ENCODE measurements around the gene ALDOB. TPM values are rescaled to one million over a fixed set of nuclear protein-coding genes. Genes with fewer than 3 reads are reported as not detected.
A peak's percentile ranks its signal among the peaks of the same experiment; 100 is the strongest.
"Not testable (repeated sequence)": the region's sequence is repeated elsewhere in the genome, so short reads cannot be mapped to it uniquely, and the experiment has no call there.

The ALDOB gene
- total RNA-seq, 4 donors from 2014 or later, result 0.95 TPM; not detected in 3

- Histone ChIP-seq H3K36me3 (no peaks in the 10 kb centered on the region), H3K4me3 (no peak overlapping the region), H3K27ac (no peak overlapping the region), H3K9me3 (peaks cover 0 to 4% of the 10 kb centered on the region in 2 donors), H3K27me3 (no peaks in the 10 kb centered on the region), H3K4me1 (no peaks in the 10 kb centered on the region)
- DNase-seq, result no peak
- intact Hi-C loops (cut with DNase I; ENCODE audit: low total_unique reads), result no loop called here
- TF ChIP-seq CTCF (IDR thresholded peaks at IDR 0.05) (no peak), POLR2A (IDR thresholded peaks at IDR 0.05) (no peak)
Observed at GRCh38 chr9:101393135-101393534, 42.4 kb downstream of the ALDOB start.

- TF ChIP-seq POLR2A (IDR thresholded peaks at IDR 0.05) (no peak), CTCF (IDR thresholded peaks at IDR 0.05) (no peak)
- H3K27ac ChIP-seq, result no peak overlapping the region
- no peaks in the 10 kb centered on the region for H3K9me3 ChIP-seq
- H3K27me3 ChIP-seq, result no peaks in the 10 kb centered on the region
- no peak overlapping the region for H3K4me3 ChIP-seq
- intact Hi-C loops (cut with DNase I; ENCODE audit: low total_unique reads), result no loop called here
- DNase-seq, result no peak
- H3K36me3 ChIP-seq, result no peaks in the 10 kb centered on the region
- H3K4me1 ChIP-seq, result no peaks in the 10 kb centered on the region
Observed at GRCh38 chr9:101388507-101388993, 47.0 kb downstream of the ALDOB start.

DNA sequence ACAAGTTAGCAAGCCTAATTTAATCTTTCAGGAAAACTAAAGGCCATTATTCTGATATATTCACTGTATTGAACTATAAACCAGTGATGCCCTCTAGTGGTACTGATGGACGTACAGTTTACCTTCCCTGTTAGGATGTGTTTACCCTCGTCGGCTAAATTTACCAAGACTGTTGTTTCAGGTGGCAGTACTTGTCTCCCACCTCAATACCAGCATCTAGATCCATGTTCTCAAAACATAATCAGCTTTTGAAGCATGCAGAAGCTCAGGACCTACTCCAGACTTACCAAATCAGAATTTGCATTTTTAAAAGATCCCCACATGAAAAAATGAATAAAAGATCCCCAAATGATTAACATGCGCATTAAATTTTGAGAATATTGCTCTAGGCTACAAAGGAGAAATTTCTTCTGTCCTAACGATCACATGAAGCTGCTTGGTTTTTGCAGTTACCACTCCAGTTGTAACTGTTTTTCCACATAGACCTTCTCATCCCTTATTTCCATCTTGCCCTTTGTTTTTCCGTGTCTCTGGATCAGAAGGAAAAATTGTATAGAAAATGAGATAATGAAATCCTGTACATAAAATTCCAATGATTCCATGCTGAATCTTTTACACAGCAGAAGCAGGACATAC lies 47.6 kb downstream of the ALDOB start:
- Histone ChIP-seq H3K9me3 (no peaks in the 10 kb centered on the region), H3K27me3 (no peaks in the 10 kb centered on the region), H3K36me3 (no peaks in the 10 kb centered on the region), H3K4me3 (no peak overlapping the region), H3K4me1 (no peaks in the 10 kb centered on the region), H3K27ac (no peak overlapping the region)
- DNase-seq, result no peak
- TF ChIP-seq CTCF (IDR thresholded peaks at IDR 0.05) (peak; percentile 15 to 47 (median 23)), POLR2A (IDR thresholded peaks at IDR 0.05) (no peak)
- intact Hi-C loops (cut with DNase I; ENCODE audit: low total_unique reads), result no loop called here

GRCh38 chr9:101384873-101385536 lies 50.6 kb downstream of the ALDOB start, which contains the start of gene BAAT:
BAAT (minus strand) TSS chr9:101385006; CDS start chr9:101371404, 13,602 bp downstream.
- H3K4me1 ChIP-seq; H3K9me3 ChIP-seq; intact Hi-C loops (cut with DNase I; ENCODE audit: low total_unique reads); H3K27me3 ChIP-seq; H3K27ac ChIP-seq; DNase-seq; H3K36me3 ChIP-seq; H3K4me3 ChIP-seq: not testable (repeated sequence)

GRCh38 chr9:101383361-101383760 lies 52.2 kb downstream of the ALDOB start:
- Histone ChIP-seq H3K9me3 (no peaks in the 10 kb centered on the region), H3K27ac (no peak overlapping the region), H3K27me3 (no peaks in the 10 kb centered on the region), H3K4me3 (no peak overlapping the region), H3K36me3 (no peaks in the 10 kb centered on the region), H3K4me1 (no peaks in the 10 kb centered on the region)
- intact Hi-C loops (cut with DNase I; ENCODE audit: low total_unique reads), result no loop called here
- TF ChIP-seq CTCF (IDR thresholded peaks at IDR 0.05) (no peak), POLR2A (IDR thresholded peaks at IDR 0.05) (no peak)
- DNase-seq, result no peak

Data from uterus (tissue), 4 donors.